Adrenal gland (tissue), 5 donors: Measurements from ENCODE around the gene CHRM3.

Source experiments
- POLR2A ChIP-seq, 2 donors: fragments of 450-650 bp; IDR thresholded peaks; one replicate each; pipeline ENCODE4 v1.6.1; 2017; ENCODE audit warnings: antibody characterized with exemption in 2 of 2, mild to moderate bottlenecking in 2 of 2, moderate library complexity in 1 of 2
- TF ChIP-seq, protein P1 (sequence below), 6 experiments: fragments of 450-650 bp in 4 of 6; fragments of 200-600 bp in 2 of 6; sonication (generic) in 1 of 6; IDR thresholded peaks; 1 replicate in 5 of 6; 2 replicates in 1 of 6; pipeline versions ENCODE4 v1.5.1 to v1.8.0; 2016 to 2021; ENCODE audit warnings: antibody characterized with exemption in 6 of 6, mild to moderate bottlenecking in 2 of 6, moderate library complexity in 1 of 6
- donor health status: DM: no; HTN: no; CAD: no.

DNA sequence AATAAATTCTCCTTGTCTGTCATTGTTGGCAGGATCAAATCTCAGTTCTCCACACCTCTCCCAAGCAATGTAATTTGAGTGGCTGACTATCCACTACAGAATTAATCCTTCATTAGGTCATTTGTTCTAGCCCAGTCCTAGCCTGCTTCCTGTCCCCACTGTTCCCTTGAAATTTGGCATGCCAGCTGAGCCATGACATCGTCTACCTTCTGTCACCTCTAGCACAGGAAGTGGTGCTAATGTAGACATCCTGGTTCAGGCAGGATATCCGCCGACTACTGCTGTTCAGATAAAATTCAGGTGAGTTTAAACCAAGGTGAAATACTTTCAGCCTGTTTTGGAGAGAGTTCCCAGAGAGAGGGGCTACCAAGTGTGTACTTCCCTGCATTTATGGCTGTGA, 5.9 kb downstream of the CHRM3 start:
- TF ChIP-seq POLR2A (IDR thresholded peaks at IDR 0.05) = no peak
- TF ChIP-seq, protein P1, sequence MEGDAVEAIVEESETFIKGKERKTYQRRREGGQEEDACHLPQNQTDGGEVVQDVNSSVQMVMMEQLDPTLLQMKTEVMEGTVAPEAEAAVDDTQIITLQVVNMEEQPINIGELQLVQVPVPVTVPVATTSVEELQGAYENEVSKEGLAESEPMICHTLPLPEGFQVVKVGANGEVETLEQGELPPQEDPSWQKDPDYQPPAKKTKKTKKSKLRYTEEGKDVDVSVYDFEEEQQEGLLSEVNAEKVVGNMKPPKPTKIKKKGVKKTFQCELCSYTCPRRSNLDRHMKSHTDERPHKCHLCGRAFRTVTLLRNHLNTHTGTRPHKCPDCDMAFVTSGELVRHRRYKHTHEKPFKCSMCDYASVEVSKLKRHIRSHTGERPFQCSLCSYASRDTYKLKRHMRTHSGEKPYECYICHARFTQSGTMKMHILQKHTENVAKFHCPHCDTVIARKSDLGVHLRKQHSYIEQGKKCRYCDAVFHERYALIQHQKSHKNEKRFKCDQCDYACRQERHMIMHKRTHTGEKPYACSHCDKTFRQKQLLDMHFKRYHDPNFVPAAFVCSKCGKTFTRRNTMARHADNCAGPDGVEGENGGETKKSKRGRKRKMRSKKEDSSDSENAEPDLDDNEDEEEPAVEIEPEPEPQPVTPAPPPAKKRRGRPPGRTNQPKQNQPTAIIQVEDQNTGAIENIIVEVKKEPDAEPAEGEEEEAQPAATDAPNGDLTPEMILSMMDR (IDR thresholded peaks at IDR 0.05) = no peak
